ENCODE measurements around the gene SEMA4B. TPM values are rescaled to one million over a fixed set of nuclear protein-coding genes. Genes with fewer than 3 reads are reported as not detected.
"Not testable (repeated sequence)": the region's sequence is repeated elsewhere in the genome, so short reads cannot be mapped to it uniquely, and the experiment has no call there.

The SEMA4B gene
- total RNA-seq, 4 donors from 2014 or later, result 81.7 to 146 (median 116) TPM

GRCh38 chr15:90154861-90155626 is 46.1 kb upstream of the SEMA4B start:
- Histone ChIP-seq H3K27me3 (no peaks in the 10 kb centered on the region), H3K9me3 (no peaks in the 10 kb centered on the region), H3K4me3 (no peak overlapping the region), H3K27ac (no peak overlapping the region), H3K4me1 (peaks cover 17% of the 10 kb centered on the region), H3K36me3 (no peaks in the 10 kb centered on the region)
- no peak for DNase-seq (ENCODE audit: low spot score in 2 of 2)
- TF ChIP-seq CTCF (IDR thresholded peaks at IDR 0.05) (no peak), POLR2AphosphoS5 (IDR thresholded peaks at IDR 0.05) (no peak), EP300 (IDR thresholded peaks at IDR 0.05) (no peak), POLR2A (IDR thresholded peaks at IDR 0.05) (no peak)
- 79% methylated on average over 16 of the region's 16 CpGs for WGBS

- no peak for DNase-seq (ENCODE audit: low spot score in 2 of 2)
- H3K4me3 ChIP-seq, result no peak overlapping the region
- TF ChIP-seq EP300 (IDR thresholded peaks at IDR 0.05) (no peak), POLR2AphosphoS5 (IDR thresholded peaks at IDR 0.05) (no peak), CTCF (IDR thresholded peaks at IDR 0.05) (no peak), POLR2A (IDR thresholded peaks at IDR 0.05) (no peak)
- H3K27ac ChIP-seq, result peak overlapping the region; percentile 70
- H3K27me3 ChIP-seq, result no peaks in the 10 kb centered on the region
- no peaks in the 10 kb centered on the region for H3K9me3 ChIP-seq
- H3K36me3 ChIP-seq, result no peaks in the 10 kb centered on the region
- WGBS, result 92% methylated on average over 2 of the region's 2 CpGs
- H3K4me1 ChIP-seq, result peaks cover 51% of the 10 kb centered on the region
These were observed 41.9 kb upstream of the SEMA4B start for GRCh38 chr15:90159213-90159612.

GRCh38 chr15:90160781-90161727 is 40.1 kb upstream of the SEMA4B start:
- 70% methylated on average over 13 of the region's 14 CpGs for WGBS
- Histone ChIP-seq H3K4me3 (no peak overlapping the region), H3K36me3 (no peaks in the 10 kb centered on the region), H3K27me3 (no peaks in the 10 kb centered on the region), H3K4me1 (peaks cover 63% of the 10 kb centered on the region), H3K27ac (peak overlapping the region; percentile 70), H3K9me3 (no peaks in the 10 kb centered on the region)
- DNase-seq (ENCODE audit: low spot score in 2 of 2), result no peak
- no peak for TF ChIP-seq POLR2AphosphoS5 (IDR thresholded peaks at IDR 0.05)
- TF ChIP-seq EP300 (IDR thresholded peaks at IDR 0.05), result no peak
- TF ChIP-seq POLR2A (IDR thresholded peaks at IDR 0.05), result no peak
- no peak for TF ChIP-seq CTCF (IDR thresholded peaks at IDR 0.05)

GRCh38 chr15:90161950-90162361 is 39.2 kb upstream of the SEMA4B start:
- DNase-seq (ENCODE audit: low spot score in 2 of 2), result no peak
- Histone ChIP-seq H3K4me1 (peaks cover 65% of the 10 kb centered on the region), H3K36me3 (no peaks in the 10 kb centered on the region), H3K27me3 (no peaks in the 10 kb centered on the region), H3K9me3 (no peaks in the 10 kb centered on the region), H3K4me3 (no peak overlapping the region), H3K27ac (peak overlapping the region; percentile 70)
- 48% methylated on average over 4 of the region's 4 CpGs for WGBS
- TF ChIP-seq CTCF (IDR thresholded peaks at IDR 0.05) (no peak), POLR2A (IDR thresholded peaks at IDR 0.05) (no peak), EP300 (IDR thresholded peaks at IDR 0.05) (no peak), POLR2AphosphoS5 (IDR thresholded peaks at IDR 0.05) (no peak)

- Histone ChIP-seq H3K36me3 (no peaks in the 10 kb centered on the region), H3K4me3 (no peak overlapping the region), H3K4me1 (peaks cover 64% of the 10 kb centered on the region), H3K27me3 (no peaks in the 10 kb centered on the region), H3K27ac (peak overlapping the region; percentile 70), H3K9me3 (no peaks in the 10 kb centered on the region)
- 41% methylated on average over 7 of the region's 9 CpGs for WGBS
- DNase-seq (ENCODE audit: low spot score in 2 of 2), result no peak
- no peak for TF ChIP-seq CTCF (IDR thresholded peaks at IDR 0.05)
- TF ChIP-seq POLR2AphosphoS5 (IDR thresholded peaks at IDR 0.05), result no peak
- TF ChIP-seq POLR2A (IDR thresholded peaks at IDR 0.05), result no peak
- no peak for TF ChIP-seq EP300 (IDR thresholded peaks at IDR 0.05)
These were observed 38.2 kb upstream of the SEMA4B start for GRCh38 chr15:90162956-90163355.

GRCh38 chr15:90164239-90164638 is 36.9 kb upstream of the SEMA4B start:
- H3K4me3 ChIP-seq; DNase-seq (ENCODE audit: low spot score in 2 of 2); H3K36me3 ChIP-seq; H3K27me3 ChIP-seq; H3K27ac ChIP-seq; H3K9me3 ChIP-seq: not testable (repeated sequence)
- H3K4me1 ChIP-seq, result peaks cover 56% of the 10 kb centered on the region
- 95% methylated on average over 3 of the region's 3 CpGs for WGBS
